HEK293 (cell line): Measurements from ENCODE around the gene RP2.

Source experiments
- SALL2 ChIP-seq: fragments of 450-650 bp; formaldehyde crosslinking; IDR thresholded peaks from 2 replicates; pipeline ENCODE4 v1.5.0; 2017; ENCODE audit warnings: missing biosample characterization, mild to moderate bottlenecking, missing genetic modification characterization, borderline replicate concordance
- TCF7L2 ChIP-seq: IDR thresholded peaks from 2 replicates; pipeline ENCODE4 v1.6.1; 2011; ENCODE audit warnings: low read depth, mild to moderate bottlenecking, inconsistent platforms, low read length, moderate library complexity, borderline replicate concordance
- ZBTB20 ChIP-seq: fragments of 450-650 bp; formaldehyde crosslinking; IDR thresholded peaks from 2 replicates; pipeline ENCODE4 v1.5.1; 2016; ENCODE audit warnings: missing biosample characterization, missing genetic modification characterization
- ZNF19 ChIP-seq: fragments of 450-650 bp; formaldehyde crosslinking; IDR thresholded peaks from 2 replicates; pipeline ENCODE4; 2016; ENCODE audit warnings: missing biosample characterization, missing genetic modification characterization, low read depth
- ZNF311 ChIP-seq: fragments of 450-650 bp; formaldehyde crosslinking; IDR thresholded peaks from 2 replicates; pipeline ENCODE4 v1.5.1; 2017; ENCODE audit warnings: missing biosample characterization, missing genetic modification characterization, borderline replicate concordance
- ZNF362 ChIP-seq: fragments of 450-650 bp; formaldehyde crosslinking; IDR thresholded peaks from 2 replicates; pipeline ENCODE4 v1.5.1; 2016; ENCODE audit warnings: missing biosample characterization, missing genetic modification characterization
- ZNF514 ChIP-seq: fragments of 450-650 bp; formaldehyde crosslinking; IDR thresholded peaks from 2 replicates; pipeline ENCODE4 v1.5.1; 2016; ENCODE audit warnings: missing biosample characterization, missing genetic modification characterization
- ZNF791 ChIP-seq: fragments of 450-650 bp; formaldehyde crosslinking; IDR thresholded peaks from 2 replicates; pipeline ENCODE4 v1.5.1; 2016; ENCODE audit warnings: missing biosample characterization, missing genetic modification characterization
- ZNF837 ChIP-seq: fragments of 450-650 bp; formaldehyde crosslinking; IDR thresholded peaks from 2 replicates; pipeline ENCODE4 v1.5.1; 2016; ENCODE audit warnings: missing biosample characterization, missing genetic modification characterization
- TF ChIP-seq, protein P1 (sequence below): fragments of 450-650 bp; formaldehyde crosslinking; IDR thresholded peaks from 2 replicates; pipeline ENCODE4 v1.5.1; 2016; ENCODE audit warnings: missing biosample characterization, missing genetic modification characterization

DNA sequence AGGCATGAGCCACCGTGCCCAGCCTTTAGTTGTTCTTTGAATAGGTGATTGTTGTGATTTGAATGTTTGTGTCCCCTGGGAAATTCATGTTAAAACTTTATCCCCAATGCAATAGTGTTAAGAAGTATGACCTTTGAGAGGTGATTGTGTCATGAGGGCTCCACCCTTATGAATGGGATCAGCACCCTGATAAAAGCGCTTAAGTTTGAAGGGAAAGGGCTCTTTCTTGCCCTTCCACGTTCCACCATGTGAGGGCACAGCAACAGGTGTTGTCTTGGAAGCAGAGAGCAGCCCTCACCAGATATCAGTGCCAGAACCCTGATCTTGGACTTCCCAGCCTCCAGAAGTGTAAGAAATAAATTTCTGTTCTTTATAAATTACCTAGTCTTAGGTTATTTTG, 33.7 kb upstream of the RP2 start:
- TF ChIP-seq, protein P1, sequence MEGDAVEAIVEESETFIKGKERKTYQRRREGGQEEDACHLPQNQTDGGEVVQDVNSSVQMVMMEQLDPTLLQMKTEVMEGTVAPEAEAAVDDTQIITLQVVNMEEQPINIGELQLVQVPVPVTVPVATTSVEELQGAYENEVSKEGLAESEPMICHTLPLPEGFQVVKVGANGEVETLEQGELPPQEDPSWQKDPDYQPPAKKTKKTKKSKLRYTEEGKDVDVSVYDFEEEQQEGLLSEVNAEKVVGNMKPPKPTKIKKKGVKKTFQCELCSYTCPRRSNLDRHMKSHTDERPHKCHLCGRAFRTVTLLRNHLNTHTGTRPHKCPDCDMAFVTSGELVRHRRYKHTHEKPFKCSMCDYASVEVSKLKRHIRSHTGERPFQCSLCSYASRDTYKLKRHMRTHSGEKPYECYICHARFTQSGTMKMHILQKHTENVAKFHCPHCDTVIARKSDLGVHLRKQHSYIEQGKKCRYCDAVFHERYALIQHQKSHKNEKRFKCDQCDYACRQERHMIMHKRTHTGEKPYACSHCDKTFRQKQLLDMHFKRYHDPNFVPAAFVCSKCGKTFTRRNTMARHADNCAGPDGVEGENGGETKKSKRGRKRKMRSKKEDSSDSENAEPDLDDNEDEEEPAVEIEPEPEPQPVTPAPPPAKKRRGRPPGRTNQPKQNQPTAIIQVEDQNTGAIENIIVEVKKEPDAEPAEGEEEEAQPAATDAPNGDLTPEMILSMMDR (tag by site-specific recombination): no peak
- no peak for TF ChIP-seq ZNF311 (tag by site-specific recombination)
- no peak for TF ChIP-seq ZNF791 (tag by site-specific recombination)
- TF ChIP-seq ZNF19 (tag by site-specific recombination): no peak
- no peak for TF ChIP-seq SALL2 (tag by site-specific recombination)
- no peak for TF ChIP-seq ZNF514 (tag by site-specific recombination)
- no peak for TF ChIP-seq ZNF362 (tag by site-specific recombination)
- no peak for TF ChIP-seq ZBTB20
- TF ChIP-seq TCF7L2: no peak
- TF ChIP-seq ZNF837 (tag by site-specific recombination): no peak
